Caco-2 (cell line): ENCODE data around the gene TMEM151A. TPM values are rescaled to one million over a fixed set of nuclear protein-coding genes. Genes with fewer than 3 reads are reported as not detected.

Source experiments
- BruUV-seq: library from RNA; stranded (reverse); fragments of 400-500 nt; replicated peaks from 2 replicates; lab custom pipeline; 2021; lab: Mats Ljungman, UMichigan
- CTCF ChIA-PET: fragments of 300-600 bp; sonication (Branson Sonifier 250); formaldehyde crosslinking; loops from one replicate; lab custom pipeline; 2022; ENCODE audit warnings: antibody characterized with exemption; lab: Charles Lee
- POLR2A ChIA-PET: fragments of 300-600 bp; sonication (Branson Sonifier 250); formaldehyde crosslinking; loops from one replicate; lab custom pipeline; 2022; ENCODE audit warnings: antibody characterized with exemption; lab: Charles Lee
- DNase-seq, 2 experiments: peaks; one replicate each; pipeline versions ENCODE4 v3.0.0 to v3.0.0-alpha.2; 2020 to 2022
- H3K27me3 ChIP-seq: replicated peaks from 2 replicates; pipeline ENCODE4 v1.6.0; 2011; ENCODE audit warnings: low read length; ENCODE audit not compliant: control insufficient read depth, insufficient read depth
- H3K36me3 ChIP-seq: 2 replicates; pipeline ENCODE4 v1.5.1; 2011; ENCODE audit warnings: low read length; ENCODE audit not compliant: control insufficient read depth, insufficient read depth
- H3K4me1 ChIP-seq: fragments of 250-450 bp; sonication (Bioruptor Pico); 2 replicates; pipeline ENCODE4 v1.5.1; 2020; ENCODE audit warnings: mild to moderate bottlenecking
- H3K4me3 ChIP-seq: 2 replicates; pipeline ENCODE4 v1.5.1; 2011; ENCODE audit warnings: low read depth, mild to moderate bottlenecking, control low read depth, low read length
- H3K9me3 ChIP-seq: fragments of 250-450 bp; sonication (Bioruptor Pico); 2 replicates; pipeline ENCODE4 v1.5.1; 2020; ENCODE audit warnings: mild to moderate bottlenecking, moderate library complexity
- H3K27ac Mint-ChIP-seq: one replicate; pipeline ENCODE4 v1.8.0; 2022; ENCODE audit warnings: mixed read lengths; ENCODE audit not compliant: unreplicated experiment
- H3K27me3 Mint-ChIP-seq: one replicate; pipeline ENCODE4 v1.8.0; 2022; ENCODE audit warnings: mixed read lengths; ENCODE audit not compliant: insufficient read depth, unreplicated experiment
- H3K36me3 Mint-ChIP-seq: one replicate; pipeline ENCODE4 v1.8.0; 2022; ENCODE audit warnings: mild to moderate bottlenecking, mixed read lengths; ENCODE audit not compliant: insufficient read depth, unreplicated experiment
- H3K4me1 Mint-ChIP-seq: one replicate; pipeline ENCODE4 v1.8.0; 2022; ENCODE audit warnings: low read depth, mixed read lengths; ENCODE audit not compliant: unreplicated experiment
- H3K4me3 Mint-ChIP-seq: one replicate; pipeline ENCODE4 v1.8.0; 2022; ENCODE audit warnings: mild to moderate bottlenecking, moderate library complexity, mixed read lengths; ENCODE audit not compliant: unreplicated experiment
- H3K9me3 Mint-ChIP-seq: one replicate; pipeline ENCODE4 v1.8.0; 2022; ENCODE audit warnings: mixed read lengths; ENCODE audit not compliant: unreplicated experiment
- CTCF ChIP-seq, 2 experiments: fragments of 200-600 bp in 1 of 2; IDR thresholded peaks; 1 replicate in 1 of 2; 2 replicates in 1 of 2; pipeline versions ENCODE4 v1.5.1 to v1.8.0; 2011 to 2022; ENCODE audit warnings: antibody characterized with exemption in 1 of 2, control low read depth in 1 of 2, inconsistent platforms in 1 of 2, low read depth in 1 of 2, low read length in 1 of 2, mild to moderate bottlenecking in 1 of 2, moderate library complexity in 1 of 2; ENCODE audit not compliant: insufficient read depth in 1 of 2, severe bottlenecking in 1 of 2, unreplicated experiment in 1 of 2
- intact Hi-C: fragments of 100-400 bp; cut with micrococcal nuclease; formaldehyde crosslinking; loops from one replicate; pipeline ENCODE4 v1.10.0; 2022; ENCODE audit not compliant: unreplicated experiment
- total RNA-seq: library from RNA; stranded (reverse); gene quantifications from 2 replicates; pipeline ENCODE4 v1.2.3, GENCODE V29; 2022

The TMEM151A gene
- total RNA-seq, 1 experiment from 2014 or later = 0.68 TPM

GRCh38 chr11:66314186-66314501 lies 22.4 kb downstream of the TMEM151A start:
- H3K36me3 ChIP-seq = no peaks in the 10 kb centered on the region
- H3K27ac Mint-ChIP-seq = peak overlapping the region; percentile 91
- no peak for DNase-seq
- POLR2A ChIA-PET = no interaction called here
- H3K4me1 ChIP-seq = peaks cover 31% of the 10 kb centered on the region
- H3K9me3 ChIP-seq = no peaks in the 10 kb centered on the region
- H3K4me3 ChIP-seq = no peak overlapping the region
- peaks cover 17% of the 10 kb centered on the region for H3K36me3 Mint-ChIP-seq
- CTCF ChIA-PET = interaction anchor here (3.3 to 3.4 kb wide), 2 partner anchors 21 to 25 kb away, joined by 43 to 90 read pairs; partner anchors contain the start of genes RIN1 and YIF1A
- H3K27me3 Mint-ChIP-seq = no peaks in the 10 kb centered on the region
- H3K4me3 Mint-ChIP-seq = peak overlapping the region; percentile 87
- BruUV-seq = no TSS peak
- peaks cover 10% of the 10 kb centered on the region for H3K4me1 Mint-ChIP-seq
- H3K27me3 ChIP-seq = no peaks in the 10 kb centered on the region
- intact Hi-C loops = no loop called here
- TF ChIP-seq CTCF (IDR thresholded peaks at IDR 0.05; ENCODE audit: insufficient read depth in 1 of 2, low read depth in 1 of 2, low read length in 1 of 2, severe bottlenecking in 1 of 2, unreplicated experiment in 1 of 2) = no peak
- peaks cover 6% of the 10 kb centered on the region for H3K9me3 Mint-ChIP-seq

GRCh38 chr11:66314561-66315497 lies 23.1 kb downstream of the TMEM151A start:
- POLR2A ChIA-PET = interaction anchor here (0.5 kb wide), 1 partner anchor 56 kb away, joined by 5 read pairs; no protein-coding TSS in a partner anchor
- Histone ChIP-seq H3K36me3 (no peaks in the 10 kb centered on the region), H3K4me1 (peaks cover 31% of the 10 kb centered on the region), H3K4me3 (no peak overlapping the region), H3K9me3 (peaks cover 5% of the 10 kb centered on the region; the same call in 1 of the 2 replicates), H3K27me3 (no peaks in the 10 kb centered on the region)
- Mint-ChIP-seq H3K27me3 (no peaks in the 10 kb centered on the region), H3K4me3 (no peak overlapping the region), H3K36me3 (peaks cover 17% of the 10 kb centered on the region), H3K4me1 (peaks cover 13% of the 10 kb centered on the region), H3K27ac (no peak overlapping the region), H3K9me3 (peaks cover 13% of the 10 kb centered on the region)
- no peak for DNase-seq
- CTCF ChIA-PET = interaction anchor here (0.6 kb wide), 1 partner anchor 47 kb away, joined by 4 read pairs; no protein-coding TSS in a partner anchor
- intact Hi-C loops = no loop called here
- TF ChIP-seq CTCF (IDR thresholded peaks at IDR 0.05; ENCODE audit: insufficient read depth in 1 of 2, low read depth in 1 of 2, low read length in 1 of 2, severe bottlenecking in 1 of 2, unreplicated experiment in 1 of 2) = no peak
- BruUV-seq = no TSS peak

GRCh38 chr11:66315498-66315885 lies 23.8 kb downstream of the TMEM151A start:
- H3K9me3 Mint-ChIP-seq = peaks cover 15% of the 10 kb centered on the region
- no peak overlapping the region for H3K4me3 Mint-ChIP-seq
- H3K27ac Mint-ChIP-seq = no peak overlapping the region
- peaks cover 7% of the 10 kb centered on the region; the same call in 1 of the 2 replicates for H3K9me3 ChIP-seq
- TF ChIP-seq CTCF (IDR thresholded peaks at IDR 0.05; ENCODE audit: insufficient read depth in 1 of 2, low read depth in 1 of 2, low read length in 1 of 2, severe bottlenecking in 1 of 2, unreplicated experiment in 1 of 2) = no peak
- no TSS peak for BruUV-seq
- CTCF ChIA-PET = interaction anchor here (0.6 kb wide), 1 partner anchor 48 kb away, joined by 4 read pairs; no protein-coding TSS in a partner anchor
- DNase-seq = no peak
- H3K4me3 ChIP-seq = no peak overlapping the region
- peaks cover 17% of the 10 kb centered on the region for H3K36me3 Mint-ChIP-seq
- H3K27me3 Mint-ChIP-seq = no peaks in the 10 kb centered on the region
- no peaks in the 10 kb centered on the region for H3K36me3 ChIP-seq
- intact Hi-C loops = no loop called here
- H3K27me3 ChIP-seq = no peaks in the 10 kb centered on the region
- H3K4me1 Mint-ChIP-seq = peaks cover 13% of the 10 kb centered on the region
- POLR2A ChIA-PET = no interaction called here
- peaks cover 31% of the 10 kb centered on the region for H3K4me1 ChIP-seq
